ENCODE measurements around the gene AK8. TPM values are rescaled to one million over a fixed set of nuclear protein-coding genes. Genes with fewer than 3 reads are reported as not detected.

Gene AK8
- total RNA-seq, 1 donor from 2014 or later = 0.93 TPM

DNA sequence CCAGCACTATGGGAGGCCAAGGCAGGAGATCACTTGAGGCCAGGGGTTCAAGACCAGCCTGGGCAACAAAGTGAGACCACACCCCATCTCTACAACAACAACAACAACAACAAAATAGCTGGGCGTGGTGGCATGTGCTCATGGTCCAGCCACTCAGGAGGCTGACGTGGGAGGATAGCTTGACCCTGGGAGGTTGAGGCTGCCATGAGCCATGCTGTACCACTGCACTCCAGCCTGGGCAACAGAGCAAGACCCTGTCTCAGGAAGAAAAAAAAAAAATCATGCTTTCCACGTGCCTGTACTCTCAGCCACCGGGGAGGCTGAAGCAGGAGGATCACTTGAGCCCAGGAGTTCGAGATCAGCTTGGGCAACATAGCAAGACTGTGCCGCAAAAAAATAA, 36.8 kb upstream of the AK8 start:
- H3K4me3 Mint-ChIP-seq = no peak overlapping the region
- H3K36me3 Mint-ChIP-seq (ENCODE audit: low read depth) = peaks cover 79% of the 10 kb centered on the region
- no peaks in the 10 kb centered on the region for H3K27me3 Mint-ChIP-seq
- ATAC-seq (ENCODE audit: low read depth) = no peak
- intact Hi-C loops (cut with micrococcal nuclease) = no loop called here
- CTCF ChIA-PET = interaction anchor here (0.9 kb wide), 1 partner anchor 13 kb away, joined by 6 read pairs; no protein-coding TSS in a partner anchor
- POLR2A ChIA-PET = interaction anchor here (0.7 kb wide), 1 partner anchor 13 kb away, joined by 6 read pairs; no protein-coding TSS in a partner anchor
- no peak overlapping the region for H3K27ac Mint-ChIP-seq
- H3K9me3 Mint-ChIP-seq = no peaks in the 10 kb centered on the region
- no peak for DNase-seq
- TF ChIP-seq, protein P1, sequence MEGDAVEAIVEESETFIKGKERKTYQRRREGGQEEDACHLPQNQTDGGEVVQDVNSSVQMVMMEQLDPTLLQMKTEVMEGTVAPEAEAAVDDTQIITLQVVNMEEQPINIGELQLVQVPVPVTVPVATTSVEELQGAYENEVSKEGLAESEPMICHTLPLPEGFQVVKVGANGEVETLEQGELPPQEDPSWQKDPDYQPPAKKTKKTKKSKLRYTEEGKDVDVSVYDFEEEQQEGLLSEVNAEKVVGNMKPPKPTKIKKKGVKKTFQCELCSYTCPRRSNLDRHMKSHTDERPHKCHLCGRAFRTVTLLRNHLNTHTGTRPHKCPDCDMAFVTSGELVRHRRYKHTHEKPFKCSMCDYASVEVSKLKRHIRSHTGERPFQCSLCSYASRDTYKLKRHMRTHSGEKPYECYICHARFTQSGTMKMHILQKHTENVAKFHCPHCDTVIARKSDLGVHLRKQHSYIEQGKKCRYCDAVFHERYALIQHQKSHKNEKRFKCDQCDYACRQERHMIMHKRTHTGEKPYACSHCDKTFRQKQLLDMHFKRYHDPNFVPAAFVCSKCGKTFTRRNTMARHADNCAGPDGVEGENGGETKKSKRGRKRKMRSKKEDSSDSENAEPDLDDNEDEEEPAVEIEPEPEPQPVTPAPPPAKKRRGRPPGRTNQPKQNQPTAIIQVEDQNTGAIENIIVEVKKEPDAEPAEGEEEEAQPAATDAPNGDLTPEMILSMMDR (IDR thresholded peaks at IDR 0.05) = no peak
- H3K4me1 Mint-ChIP-seq = no peaks in the 10 kb centered on the region

DNA sequence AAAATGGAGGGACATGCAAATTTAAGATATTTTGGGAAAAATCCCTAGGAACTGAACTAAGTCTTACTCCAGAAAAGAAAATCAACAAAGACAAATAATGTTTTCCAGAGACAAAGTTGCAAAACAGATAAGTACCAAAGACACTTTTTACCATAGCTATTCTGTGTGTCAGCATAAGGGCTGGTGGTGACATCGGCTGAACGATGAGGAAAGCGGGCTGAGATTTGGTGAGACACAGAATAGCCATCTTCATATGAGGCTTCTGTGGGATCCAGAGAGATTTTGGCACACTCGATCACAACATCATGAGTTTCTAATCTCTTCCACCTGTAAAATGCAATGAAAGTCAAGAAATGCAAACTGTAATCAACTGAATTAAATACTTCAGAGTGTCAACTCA, 34.0 kb upstream of the AK8 start:
- Mint-ChIP-seq H3K27ac (no peak overlapping the region), H3K4me3 (no peak overlapping the region), H3K9me3 (no peaks in the 10 kb centered on the region), H3K4me1 (no peaks in the 10 kb centered on the region), H3K36me3 (ENCODE audit: low read depth) (peaks cover 71% of the 10 kb centered on the region), H3K27me3 (no peaks in the 10 kb centered on the region)
- DNase-seq (no peak), ATAC-seq (ENCODE audit: low read depth) (no peak)
- ChIA-PET CTCF (no interaction called here), POLR2A (no interaction called here)
- TF ChIP-seq, protein P1 (IDR thresholded peaks at IDR 0.05) = no peak
- intact Hi-C loops (cut with micrococcal nuclease) = no loop called here

DNA sequence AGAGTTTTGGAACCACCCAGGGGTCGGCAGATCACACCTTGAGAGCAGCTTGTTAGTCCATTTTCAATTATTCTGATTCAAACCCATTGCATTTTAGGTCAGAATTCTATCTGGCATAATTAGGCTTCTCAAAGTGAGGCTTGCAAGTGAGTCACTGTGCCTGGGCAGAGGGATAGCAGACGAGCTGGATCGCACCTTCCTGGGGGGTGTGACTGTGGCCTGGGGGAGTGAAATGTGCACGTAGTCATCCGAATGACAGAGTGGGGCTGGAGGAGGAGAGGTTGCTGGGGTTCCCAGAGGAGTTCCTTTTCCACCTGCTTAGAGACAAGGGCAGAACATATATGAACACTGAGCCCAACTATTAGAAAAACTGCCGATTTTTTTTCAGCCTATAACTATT, 32.3 kb upstream of the AK8 start:
- POLR2A ChIA-PET = no interaction called here
- CTCF ChIA-PET = interaction anchor here (1.0 kb wide), 1 partner anchor 11 kb away, joined by 3 read pairs; no protein-coding TSS in a partner anchor
- peaks cover 65% of the 10 kb centered on the region for H3K36me3 Mint-ChIP-seq (ENCODE audit: low read depth)
- H3K9me3 Mint-ChIP-seq = no peaks in the 10 kb centered on the region
- H3K27me3 Mint-ChIP-seq = no peaks in the 10 kb centered on the region
- DNase-seq = no peak
- ATAC-seq (ENCODE audit: low read depth) = no peak
- H3K27ac Mint-ChIP-seq = no peak overlapping the region
- H3K4me3 Mint-ChIP-seq = no peak overlapping the region
- H3K4me1 Mint-ChIP-seq = no peaks in the 10 kb centered on the region
- TF ChIP-seq, protein P1 (IDR thresholded peaks at IDR 0.05) = no peak
- intact Hi-C loops (cut with micrococcal nuclease) = no loop called here

DNA sequence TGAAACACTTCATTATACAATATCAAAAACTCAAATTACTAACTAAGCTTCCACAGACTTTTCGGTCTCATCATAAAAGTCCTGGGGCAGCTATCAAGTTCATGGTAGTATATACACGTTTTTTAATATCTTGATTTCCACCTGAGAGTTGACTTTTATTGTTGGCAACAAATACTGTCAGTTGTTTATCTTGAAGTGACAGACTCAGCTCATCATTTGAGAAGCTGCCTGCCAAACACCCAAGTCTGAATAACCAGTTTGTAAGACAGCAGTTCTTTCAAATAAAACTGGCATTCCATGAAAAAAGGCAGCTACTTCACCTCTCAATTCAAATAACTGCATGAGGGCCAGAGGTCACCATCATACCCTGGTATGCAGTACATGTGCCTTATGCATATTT, 31.2 kb upstream of the AK8 start:
- intact Hi-C loops (cut with micrococcal nuclease) = no loop called here

DNA sequence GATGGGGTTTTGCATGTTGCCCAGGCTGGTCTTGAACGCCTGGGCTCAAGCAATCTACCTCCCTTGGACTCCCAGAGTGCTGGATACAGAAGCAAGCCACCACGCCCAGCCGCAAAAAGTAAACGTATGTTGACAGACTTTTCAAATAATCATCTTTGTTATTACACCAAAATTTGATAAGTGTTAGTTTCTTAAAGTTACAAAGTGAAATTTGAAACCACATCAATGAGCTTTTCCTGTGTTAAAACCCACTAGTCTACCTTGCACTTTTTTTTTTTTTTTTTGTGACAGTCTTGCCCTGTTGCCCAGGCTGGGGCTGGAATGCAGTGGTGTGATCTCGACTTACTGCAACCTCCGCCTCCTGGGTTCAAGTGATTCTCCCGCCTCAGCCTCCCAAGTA, 30.6 kb upstream of the AK8 start:
- peaks cover 73% of the 10 kb centered on the region for H3K36me3 Mint-ChIP-seq (ENCODE audit: low read depth)
- ATAC-seq (ENCODE audit: low read depth) (no peak), DNase-seq (no peak)
- TF ChIP-seq, protein P1 (IDR thresholded peaks at IDR 0.05) = no peak
- H3K27ac Mint-ChIP-seq = no peak overlapping the region
- POLR2A ChIA-PET = no interaction called here
- H3K27me3 Mint-ChIP-seq = no peaks in the 10 kb centered on the region
- intact Hi-C loops (cut with micrococcal nuclease) = no loop called here
- H3K4me3 Mint-ChIP-seq = no peak overlapping the region
- no peaks in the 10 kb centered on the region for H3K4me1 Mint-ChIP-seq
- CTCF ChIA-PET = no interaction called here
- no peaks in the 10 kb centered on the region for H3K9me3 Mint-ChIP-seq

More for the DNA sequence above, 31.2 kb upstream of the AK8 start:
- Mint-ChIP-seq H3K27ac (no peak overlapping the region), H3K4me3 (no peak overlapping the region), H3K36me3 (ENCODE audit: low read depth) (peaks cover 67% of the 10 kb centered on the region), H3K4me1 (no peaks in the 10 kb centered on the region), H3K9me3 (no peaks in the 10 kb centered on the region), H3K27me3 (no peaks in the 10 kb centered on the region)
- DNase-seq = no peak
- TF ChIP-seq, protein P1 (IDR thresholded peaks at IDR 0.05) = no peak
- POLR2A ChIA-PET = no interaction called here
- no peak for ATAC-seq (ENCODE audit: low read depth)
- CTCF ChIA-PET = no interaction called here

Measured in activated B cell treated with CpG ODN at 0.5 μM for 24 hours (primary cell).